PC-3 (cell line): ENCODE measurements around the gene ARHGAP8. TPM values are rescaled to one million over a fixed set of nuclear protein-coding genes. Genes with fewer than 3 reads are reported as not detected.

Experiments used
- ATAC-seq: fragments of 200-7000 bp; cut with Tn5 transposase; 2 replicates; pipeline ENCODE4 v1.9.1; 2020; ENCODE audit warnings: mild to moderate bottlenecking, moderate library complexity
- BruUV-seq: library from RNA; stranded (reverse); fragments of 400-500 nt; replicated peaks from 2 replicates; lab custom pipeline; 2021; lab: Mats Ljungman, UMichigan
- CTCF ChIA-PET: fragments of 300-600 bp; sonication (Branson Sonifier 250); formaldehyde crosslinking; loops from one replicate; lab custom pipeline; 2022; ENCODE audit warnings: antibody characterized with exemption; lab: Charles Lee
- POLR2A ChIA-PET: fragments of 300-600 bp; sonication (Branson Sonifier 250); formaldehyde crosslinking; loops from one replicate; lab custom pipeline; 2022; ENCODE audit warnings: antibody characterized with exemption; ENCODE audit not compliant: unreplicated experiment; lab: Charles Lee
- DNase-seq: peaks from one replicate; pipeline ENCODE4 v3.0.0-alpha.2; 2015
- H2AFZ ChIP-seq: fragments of 300-600 bp; sonication (generic); 2 replicates; pipeline ENCODE4 v1.6.0; 2016; ENCODE audit warnings: antibody characterized with exemption, low read length
- H3F3A ChIP-seq: fragments of 300-600 bp; sonication (generic); one replicate; pipeline ENCODE4 v1.6.0; 2017; ENCODE audit warnings: antibody characterized with exemption, low read length, control low read depth, mild to moderate bottlenecking; ENCODE audit not compliant: unreplicated experiment
- H3K27ac ChIP-seq: fragments of 300-600 bp; sonication (generic); 2 replicates; pipeline ENCODE4 v1.5.1; 2016; ENCODE audit warnings: mild to moderate bottlenecking, low read length
- H3K27me3 ChIP-seq: fragments of 300-600 bp; sonication (generic); 2 replicates; pipeline ENCODE4 v1.6.1; 2016; ENCODE audit warnings: low read length, mixed read lengths
- H3K36me3 ChIP-seq: fragments of 300-600 bp; sonication (generic); 2 replicates; pipeline ENCODE4 v1.6.1; 2016; ENCODE audit warnings: low read depth, mixed run types, low read length, mixed read lengths
- H3K4me1 ChIP-seq: fragments of 300-600 bp; sonication (generic); 2 replicates; pipeline ENCODE4 v1.5.1; 2016; ENCODE audit warnings: low read length; ENCODE audit not compliant: insufficient read depth
- H3K4me2 ChIP-seq: fragments of 300-600 bp; sonication (generic); 2 replicates; pipeline ENCODE4 v1.6.0; 2016; ENCODE audit warnings: low read length
- H3K4me3 ChIP-seq: fragments of 300-600 bp; sonication (generic); 2 replicates; pipeline ENCODE4 v1.5.1; 2016; ENCODE audit warnings: mild to moderate bottlenecking, low read length, mixed read lengths
- H3K79me2 ChIP-seq: fragments of 300-600 bp; sonication (generic); 2 replicates; pipeline ENCODE4 v1.6.1; 2017; ENCODE audit warnings: low read length, mixed read lengths
- H3K9ac ChIP-seq: fragments of 300-600 bp; sonication (generic); 2 replicates; pipeline ENCODE4 v1.6.0; 2016; ENCODE audit warnings: mild to moderate bottlenecking, low read length
- H3K9me2 ChIP-seq: fragments of 300-600 bp; sonication (generic); replicated peaks from 2 replicates; pipeline ENCODE4 v1.6.1; 2016; ENCODE audit warnings: mixed run types, low read length, mixed read lengths
- H3K9me3 ChIP-seq: fragments of 300-600 bp; sonication (generic); 2 replicates; pipeline ENCODE4 v1.6.1; 2016; ENCODE audit warnings: low read length, mixed read lengths
- H4K20me1 ChIP-seq: fragments of 300-600 bp; sonication (generic); 2 replicates; pipeline ENCODE4 v1.6.1; 2016; ENCODE audit warnings: low read length, mixed read lengths
- EZH2 ChIP-seq: fragments of 300-600 bp; sonication (generic); IDR thresholded peaks from one replicate; pipeline ENCODE4 v1.6.1; 2017; ENCODE audit warnings: antibody characterized with exemption, mild to moderate bottlenecking, low read length; ENCODE audit not compliant: unreplicated experiment
- EZH2phosphoT487 ChIP-seq: fragments of 300-600 bp; sonication (generic); IDR thresholded peaks from 2 replicates; pipeline ENCODE4 v1.6.1; 2018; ENCODE audit warnings: mild to moderate bottlenecking, antibody characterized with exemption, low read length, borderline replicate concordance
- intact Hi-C: fragments of 100-400 bp; cut with micrococcal nuclease; formaldehyde crosslinking; loops from 2 replicates; pipeline ENCODE4 v1.9.0; 2023
- total RNA-seq: library from RNA; depleted of rRNA; stranded (reverse); fragments of >200 nt; gene quantifications from 2 replicates; pipeline ENCODE4 v1.2.3, GENCODE V29; 2014
- TF ChIP-seq, protein P1 (sequence below): fragments of 300-600 bp; sonication (generic); conservative IDR thresholded peaks from 2 replicates; pipeline ENCODE4 v1.5.1; 2017; ENCODE audit warnings: antibody characterized with exemption, low read depth, mild to moderate bottlenecking, low read length

The ARHGAP8 gene
- total RNA-seq, 1 experiment from 2014 or later, result 30.9 TPM

DNA sequence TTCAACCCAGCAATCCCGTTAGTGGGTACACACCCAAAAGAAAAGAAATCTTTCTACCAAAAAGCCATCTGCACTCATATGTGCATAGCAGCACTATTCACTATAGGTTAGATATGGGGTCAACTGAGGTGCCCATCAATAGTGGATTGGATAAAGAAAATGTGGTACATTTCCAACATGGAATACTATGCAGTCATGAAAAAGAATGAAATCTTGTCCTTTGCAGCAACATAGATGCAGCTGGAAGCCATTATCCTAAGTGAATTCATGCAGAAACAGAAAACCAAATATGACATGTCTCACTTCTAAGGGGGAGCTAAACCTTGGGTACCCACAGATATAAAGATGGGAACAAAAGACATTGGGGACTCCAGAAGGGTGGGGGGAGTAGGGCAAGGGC, 1.9 kb upstream of the ARHGAP8 start:
- peaks cover 35% of the 10 kb centered on the region for H3K4me1 ChIP-seq
- H2AFZ ChIP-seq, result no peak overlapping the region
- intact Hi-C loops, result no loop called here
- H3K27me3 ChIP-seq, result no peaks in the 10 kb centered on the region
- no peak for ATAC-seq
- no peaks in the 10 kb centered on the region for H3K9me3 ChIP-seq
- no peak overlapping the region for H3K4me3 ChIP-seq
- DNase-seq, result no peak
- no peaks in the 10 kb centered on the region for H3K36me3 ChIP-seq
- ChIA-PET CTCF (no interaction called here), POLR2A (no interaction called here)
- H3K4me2 ChIP-seq, result no peak overlapping the region
- no TSS peak for BruUV-seq
- H3K9me2 ChIP-seq, result no peaks in the 10 kb centered on the region
- H3F3A ChIP-seq, result no peaks in the 10 kb centered on the region
- H3K27ac ChIP-seq, result no peak overlapping the region
- TF ChIP-seq, protein P1, sequence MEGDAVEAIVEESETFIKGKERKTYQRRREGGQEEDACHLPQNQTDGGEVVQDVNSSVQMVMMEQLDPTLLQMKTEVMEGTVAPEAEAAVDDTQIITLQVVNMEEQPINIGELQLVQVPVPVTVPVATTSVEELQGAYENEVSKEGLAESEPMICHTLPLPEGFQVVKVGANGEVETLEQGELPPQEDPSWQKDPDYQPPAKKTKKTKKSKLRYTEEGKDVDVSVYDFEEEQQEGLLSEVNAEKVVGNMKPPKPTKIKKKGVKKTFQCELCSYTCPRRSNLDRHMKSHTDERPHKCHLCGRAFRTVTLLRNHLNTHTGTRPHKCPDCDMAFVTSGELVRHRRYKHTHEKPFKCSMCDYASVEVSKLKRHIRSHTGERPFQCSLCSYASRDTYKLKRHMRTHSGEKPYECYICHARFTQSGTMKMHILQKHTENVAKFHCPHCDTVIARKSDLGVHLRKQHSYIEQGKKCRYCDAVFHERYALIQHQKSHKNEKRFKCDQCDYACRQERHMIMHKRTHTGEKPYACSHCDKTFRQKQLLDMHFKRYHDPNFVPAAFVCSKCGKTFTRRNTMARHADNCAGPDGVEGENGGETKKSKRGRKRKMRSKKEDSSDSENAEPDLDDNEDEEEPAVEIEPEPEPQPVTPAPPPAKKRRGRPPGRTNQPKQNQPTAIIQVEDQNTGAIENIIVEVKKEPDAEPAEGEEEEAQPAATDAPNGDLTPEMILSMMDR, result no peak
- no peak for TF ChIP-seq EZH2phosphoT487
- TF ChIP-seq EZH2, result no peak
- H3K9ac ChIP-seq, result no peak overlapping the region
- H4K20me1 ChIP-seq, result no peaks in the 10 kb centered on the region
- H3K79me2 ChIP-seq, result peaks cover 29% of the 10 kb centered on the region

DNA sequence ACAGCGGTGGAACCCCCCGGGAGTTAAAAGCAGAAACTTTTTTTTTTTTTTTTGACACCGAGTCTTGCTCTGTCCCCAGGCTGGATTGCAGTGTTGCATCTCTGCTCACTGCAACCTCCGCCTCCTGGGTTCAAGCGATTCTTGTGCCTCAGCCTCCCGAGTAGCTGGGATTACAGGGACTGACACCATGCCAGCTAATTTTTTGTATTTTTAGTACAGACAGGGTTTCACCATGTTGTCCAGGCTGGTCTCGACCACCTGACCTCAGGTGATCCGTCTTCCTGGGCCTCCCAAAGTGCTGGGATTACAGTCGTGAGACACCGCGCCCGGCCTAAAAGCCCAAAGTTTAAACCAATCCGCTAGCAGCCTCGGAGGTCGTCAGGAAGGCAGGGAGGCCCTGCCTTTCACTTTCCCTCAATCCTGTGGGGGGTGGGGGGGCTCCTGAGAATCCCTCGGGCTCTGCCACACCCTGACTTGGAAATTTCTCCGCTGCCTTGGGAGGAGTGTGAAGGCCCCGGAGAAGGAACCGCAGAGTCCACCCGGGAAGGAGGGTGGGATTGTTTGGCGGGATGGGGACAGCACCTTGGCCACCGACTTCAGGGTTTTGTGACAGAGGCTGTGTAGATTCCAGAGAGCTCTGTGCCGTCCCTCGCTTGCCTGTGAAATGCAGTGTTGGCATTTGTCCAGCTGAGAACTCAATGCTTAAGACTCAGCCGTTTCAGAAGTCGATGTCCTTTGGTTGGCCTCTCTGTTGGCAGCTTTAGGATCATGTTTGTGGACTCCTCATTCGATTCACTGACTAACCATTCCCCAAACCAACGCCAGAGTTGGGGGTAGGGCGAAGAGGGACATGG, 1.0 kb downstream of the ARHGAP8 start:
- Histone ChIP-seq H3K4me1 (peaks cover 35% of the 10 kb centered on the region), H3K36me3 (no peaks in the 10 kb centered on the region), H3K79me2 (peaks cover 49% of the 10 kb centered on the region), H3K9me2 (no peaks in the 10 kb centered on the region), H3K9me3 (no peaks in the 10 kb centered on the region), H4K20me1 (no peaks in the 10 kb centered on the region), H3K27me3 (no peaks in the 10 kb centered on the region), H3K4me3 (peak overlapping the region; percentile 89), H2AFZ (peak overlapping the region; percentile 57; the same call in 1 of the 2 replicates), H3F3A (peaks cover 3% of the 10 kb centered on the region), H3K27ac (peak overlapping the region; percentile 50), H3K4me2 (peak overlapping the region; percentile 95), H3K9ac (peak overlapping the region; percentile 76)
- peak; percentile 67 for DNase-seq
- ATAC-seq, result no peak
- TSS peak; percentile 35 for BruUV-seq
- ChIA-PET CTCF (no interaction called here), POLR2A (no interaction called here)
- TF ChIP-seq EZH2 (no peak), EZH2phosphoT487 (no peak)
- TF ChIP-seq, protein P1, result no peak
- intact Hi-C loops, result no loop called here

DNA sequence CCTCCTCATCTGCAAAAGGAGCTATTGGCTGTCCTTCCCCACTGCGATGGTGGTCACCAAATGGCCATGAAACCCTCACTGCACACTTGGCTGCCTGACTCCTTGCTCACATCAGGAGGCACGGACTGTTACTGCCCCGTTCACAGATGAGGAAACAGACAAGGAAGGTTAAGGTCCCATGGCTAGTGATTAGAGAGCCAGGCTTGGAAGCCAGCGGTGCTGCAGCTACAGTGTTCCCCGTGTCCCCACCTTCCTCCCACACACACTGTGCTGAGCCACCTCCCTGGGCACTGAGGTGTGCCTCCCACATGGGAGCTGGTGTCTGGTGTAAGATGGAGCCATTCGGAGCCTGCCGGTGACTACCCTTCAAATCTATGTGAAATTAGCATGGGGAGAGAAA, 2.6 kb downstream of the ARHGAP8 start:
- Histone ChIP-seq H3K27me3 (no peaks in the 10 kb centered on the region), H3K4me2 (peak overlapping the region; percentile 95), H3K9me3 (no peaks in the 10 kb centered on the region), H4K20me1 (peaks cover 3% of the 10 kb centered on the region; the same call in 1 of the 2 replicates), H3K79me2 (peaks cover 65% of the 10 kb centered on the region), H3K4me1 (peaks cover 44% of the 10 kb centered on the region), H3F3A (peaks cover 3% of the 10 kb centered on the region), H3K9ac (no peak overlapping the region), H3K4me3 (peak overlapping the region; percentile 61; the same call in 1 of the 2 replicates), H3K36me3 (no peaks in the 10 kb centered on the region), H3K9me2 (no peaks in the 10 kb centered on the region), H3K27ac (peak overlapping the region; percentile 78), H2AFZ (peak overlapping the region; percentile 18; the same call in 1 of the 2 replicates)
- no TSS peak for BruUV-seq
- no peak for TF ChIP-seq EZH2phosphoT487
- TF ChIP-seq EZH2, result no peak
- TF ChIP-seq, protein P1, result no peak
- ATAC-seq, result peak; percentile 27; the same call in 1 of the 2 replicates
- no peak for DNase-seq
- ChIA-PET CTCF (no interaction called here), POLR2A (no interaction called here)
- intact Hi-C loops, result no loop called here
